HG02852 (cell line): ENCODE measurements around the gene CD180.

Source experiments
- ATAC-seq: cut with Tn5 transposase; IDR thresholded peaks from one replicate; pipeline ENCODE4 v1.9.1; 2021; ENCODE audit warnings: mild to moderate bottlenecking, moderate library complexity; ENCODE audit not compliant: unreplicated experiment

CD180 gene

DNA sequence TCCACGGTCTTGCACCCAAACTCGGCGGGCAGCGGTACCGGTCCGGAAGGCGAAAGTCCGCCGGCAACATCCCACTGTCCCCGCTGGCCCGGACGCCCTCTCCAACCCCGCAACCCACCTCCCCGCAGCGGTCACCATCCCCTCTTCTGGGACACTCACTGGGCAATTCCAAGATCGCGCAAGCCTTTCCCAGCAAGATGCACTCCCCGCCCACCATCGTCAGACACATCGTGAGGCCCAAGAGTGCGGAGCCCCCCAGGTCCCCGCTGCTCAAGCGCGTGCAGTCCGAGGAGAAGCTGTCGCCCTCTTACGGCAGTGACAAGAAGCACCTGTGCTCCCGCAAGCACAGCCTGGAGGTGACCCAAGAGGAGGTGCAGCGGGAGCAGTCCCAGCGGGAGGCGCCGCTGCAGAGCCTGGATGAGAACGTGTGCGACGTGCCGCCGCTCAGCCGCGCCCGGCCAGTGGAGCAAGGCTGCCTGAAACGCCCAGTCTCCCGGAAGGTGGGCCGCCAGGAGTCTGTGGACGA is 33.3 kb downstream of the CD180 start:
- no peak for ATAC-seq

DNA sequence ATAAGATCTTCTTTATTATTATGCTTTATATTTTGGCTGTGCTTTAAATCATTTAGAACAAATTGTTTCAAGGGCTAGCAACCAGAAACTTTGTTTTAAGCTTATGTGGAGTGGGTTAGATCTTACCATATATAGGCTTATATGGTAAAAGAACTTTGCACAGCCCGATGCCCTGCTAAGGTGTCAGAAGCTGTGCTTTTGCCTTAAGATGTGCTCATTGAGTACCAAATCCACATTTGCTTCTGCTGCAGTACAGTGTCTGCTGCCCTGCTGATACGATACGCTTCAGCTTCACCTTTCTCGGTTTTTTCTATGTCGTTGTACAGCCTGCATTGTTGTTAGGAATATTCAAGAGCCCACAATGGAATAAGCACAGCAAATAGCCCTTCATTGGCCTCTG is 34.8 kb downstream of the CD180 start:
- no peak for ATAC-seq

DNA sequence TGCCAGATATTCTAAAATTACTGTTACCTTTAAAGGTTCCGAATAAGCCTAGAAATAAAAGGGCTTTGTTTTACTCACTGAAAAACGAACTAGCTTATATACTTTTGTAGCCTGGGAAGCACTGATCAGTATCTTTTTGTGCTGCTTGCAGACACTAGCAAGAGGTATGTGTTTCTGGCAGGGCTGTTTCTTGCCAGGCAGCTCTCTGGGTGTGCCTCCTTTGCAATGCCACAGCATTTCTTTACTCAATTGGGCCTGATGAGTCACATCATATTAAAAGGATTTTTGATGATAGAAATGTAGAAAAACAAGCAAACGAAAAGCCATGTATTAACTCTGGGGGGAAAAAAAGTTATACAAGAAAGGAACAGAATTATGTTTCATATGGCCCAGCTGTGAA is 35.6 kb downstream of the CD180 start:
- no peak for ATAC-seq

DNA sequence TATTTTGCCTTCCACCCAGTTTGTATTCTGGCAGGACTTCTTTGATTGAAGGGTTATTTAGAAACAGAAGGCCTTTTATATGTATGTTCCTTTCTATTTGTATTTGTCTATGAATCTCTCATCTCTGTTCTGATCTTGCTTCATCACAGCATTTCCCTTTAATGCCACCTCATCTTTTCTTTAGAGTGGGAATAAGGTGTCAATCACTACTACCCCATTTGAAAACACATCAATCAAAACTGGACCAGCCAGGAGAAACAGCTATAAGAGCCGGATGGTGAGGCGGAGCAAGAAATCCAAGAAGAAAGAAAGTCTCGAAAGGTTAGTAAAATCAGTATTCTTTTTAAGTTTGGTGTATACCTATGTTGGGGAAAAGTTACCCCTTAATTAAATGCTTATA is 36.3 kb downstream of the CD180 start:
- ATAC-seq = no peak

DNA sequence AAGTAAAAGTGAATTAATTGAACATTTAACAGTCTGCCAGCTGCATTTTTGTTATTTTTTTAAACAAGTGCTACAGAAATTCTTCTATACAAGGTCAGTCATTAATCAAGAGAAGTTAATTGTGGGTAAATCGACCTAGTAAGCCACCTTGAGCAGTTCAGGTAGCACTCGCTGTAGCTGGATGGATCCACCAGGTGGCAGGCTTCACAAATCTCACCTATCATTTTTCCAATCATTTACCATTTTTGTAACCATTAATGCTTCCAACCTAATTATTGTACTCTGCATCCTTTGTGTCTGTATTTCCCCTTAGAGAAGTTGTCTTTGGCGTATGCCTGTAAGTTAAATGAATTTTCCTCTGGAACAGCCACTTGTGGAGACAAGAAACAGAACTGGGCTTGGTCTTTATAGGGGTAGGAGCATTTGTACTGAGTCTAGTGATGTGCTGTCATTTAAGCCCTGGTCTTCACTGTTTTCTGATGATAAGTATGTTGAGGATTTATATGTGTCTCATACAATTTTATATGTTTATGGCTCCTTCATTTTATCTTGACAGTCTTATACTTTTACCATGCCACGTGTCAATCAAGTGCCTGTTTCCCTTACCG is 39.5 kb downstream of the CD180 start:
- peak; percentile 64 for ATAC-seq

DNA sequence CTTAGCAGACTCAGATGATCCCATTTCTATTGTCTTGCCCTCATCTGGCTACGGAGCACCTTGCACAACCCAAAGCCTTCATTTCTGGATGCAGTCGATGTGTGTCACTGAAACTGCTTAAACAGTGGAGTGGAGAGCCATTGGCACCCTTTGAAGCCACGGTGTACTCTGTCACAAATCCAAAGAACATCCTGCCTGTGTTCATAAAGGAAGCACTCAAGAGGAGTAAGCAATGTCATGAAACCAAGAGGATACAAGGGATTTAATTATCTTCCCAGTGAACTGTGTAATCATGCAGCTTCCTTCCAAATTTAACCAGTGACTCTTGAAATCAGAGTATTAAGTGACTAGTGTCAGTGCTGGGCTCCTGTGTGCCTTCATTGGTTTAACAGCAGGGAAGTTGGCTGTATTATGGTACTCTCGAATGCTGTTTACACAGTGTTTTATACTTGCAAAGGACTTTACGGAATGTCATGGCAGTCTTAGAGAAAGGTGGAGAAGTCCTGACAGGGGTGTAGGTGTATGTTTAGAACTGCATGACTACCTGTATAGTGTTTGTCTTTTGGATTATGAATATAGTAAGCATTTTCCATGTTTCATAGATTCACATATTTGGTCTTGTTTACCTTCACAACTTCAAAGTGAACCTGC is 41.9 kb downstream of the CD180 start:
- ATAC-seq = no peak

DNA sequence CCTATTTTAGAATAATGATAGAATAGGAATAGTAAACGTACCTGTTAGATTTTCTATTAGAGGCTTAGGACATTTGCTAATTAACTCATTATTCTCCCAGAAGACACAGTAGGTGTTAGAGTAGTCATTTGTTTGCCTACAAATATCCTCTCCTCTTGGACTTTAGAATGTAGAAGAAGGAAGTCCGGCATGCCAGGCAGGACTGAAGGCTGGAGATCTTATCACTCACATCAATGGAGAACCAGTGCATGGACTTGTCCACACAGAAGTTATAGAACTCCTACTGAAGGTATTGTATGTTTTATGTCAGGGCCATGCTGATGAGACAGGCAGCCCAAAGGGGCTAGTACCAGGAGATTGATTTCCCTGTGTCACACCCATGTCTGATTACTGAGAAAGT is 43.3 kb downstream of the CD180 start:
- no peak for ATAC-seq

DNA sequence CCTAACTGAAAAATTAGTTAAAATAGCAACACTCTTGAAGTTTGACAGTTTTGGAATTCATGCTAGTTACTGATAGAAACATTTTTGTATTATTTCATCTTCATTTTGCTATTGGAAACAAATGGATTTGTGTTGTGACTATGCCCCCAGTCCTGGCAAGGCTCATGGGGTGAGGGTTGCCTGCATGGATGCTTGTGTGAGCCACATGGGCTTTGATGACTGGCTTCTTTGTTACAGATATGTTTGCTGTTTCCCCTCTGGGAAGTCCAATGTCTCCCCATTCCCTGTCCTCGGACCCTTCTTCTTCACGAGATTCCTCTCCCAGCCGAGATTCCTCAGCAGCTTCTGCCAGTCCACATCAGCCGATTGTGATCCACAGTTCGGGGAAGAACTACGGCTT is 44.2 kb downstream of the CD180 start:
- no peak for ATAC-seq

DNA sequence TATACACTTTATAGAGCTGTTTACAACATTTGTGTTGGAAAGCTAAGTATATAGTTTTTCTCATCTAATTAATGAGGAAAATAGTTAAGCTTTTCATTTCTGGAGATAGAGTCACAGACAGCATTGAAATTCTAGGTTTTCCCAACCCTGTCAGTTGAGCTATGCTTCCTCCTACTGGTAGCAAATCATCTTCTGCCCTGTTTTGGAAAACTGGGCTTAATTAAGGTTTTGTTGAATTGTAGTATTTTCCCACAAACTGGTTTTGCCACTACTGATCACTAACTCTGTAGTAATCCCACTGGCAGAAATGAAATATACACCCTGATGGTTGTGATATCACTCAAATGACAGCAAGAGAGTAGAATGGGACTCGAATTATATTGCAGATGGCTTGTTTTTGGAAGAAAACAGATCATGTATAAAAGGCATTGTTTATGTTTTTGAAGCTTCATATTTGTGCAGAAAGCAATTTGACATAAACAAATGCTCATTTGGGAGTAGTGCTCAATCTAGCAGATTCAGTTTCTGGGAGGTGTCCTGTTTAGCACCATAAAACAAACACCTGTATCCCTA is 46.6 kb downstream of the CD180 start:
- no peak for ATAC-seq

DNA sequence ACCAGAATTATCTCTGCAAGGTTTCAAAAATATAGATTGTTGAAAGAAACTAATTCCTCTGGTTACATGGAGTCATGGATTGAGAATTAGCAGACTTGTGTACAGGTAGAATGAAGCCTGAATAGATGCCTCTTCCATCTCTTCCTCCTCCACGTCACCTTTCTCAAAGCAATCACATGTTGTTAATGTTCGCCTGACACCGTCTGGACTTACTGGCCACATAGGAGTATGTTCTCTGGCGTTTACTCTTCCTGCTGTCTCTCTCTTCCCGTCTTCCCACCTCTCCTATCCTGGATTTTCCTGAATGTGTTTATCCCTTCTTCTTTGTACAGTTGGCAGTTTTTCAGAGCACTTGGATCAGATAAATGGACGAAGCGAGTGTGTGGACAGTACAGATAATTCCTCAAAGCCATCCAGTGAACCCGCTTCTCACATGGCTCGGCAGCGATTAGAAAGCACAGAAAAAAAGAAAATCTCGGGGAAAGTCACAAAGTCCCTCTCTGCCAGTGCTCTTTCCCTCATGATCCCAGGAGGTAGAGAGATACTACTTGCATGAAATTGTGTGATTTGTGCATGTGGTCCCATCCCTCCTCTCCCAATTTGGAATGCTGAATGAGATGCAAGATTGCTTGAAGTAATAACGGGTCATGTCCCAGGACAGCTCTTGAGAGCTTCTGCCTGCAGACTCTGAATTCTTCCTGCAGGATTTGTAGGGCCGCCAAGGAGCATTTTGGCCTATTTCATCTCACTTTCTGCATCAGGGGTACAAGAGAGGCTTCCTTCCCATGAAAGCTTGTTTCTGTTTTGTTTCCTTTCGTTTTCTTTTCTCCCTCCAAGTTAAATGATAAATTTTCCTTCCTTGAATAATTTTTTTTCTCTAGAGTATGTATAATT is 47.3 kb downstream of the CD180 start:
- ATAC-seq = no peak

DNA sequence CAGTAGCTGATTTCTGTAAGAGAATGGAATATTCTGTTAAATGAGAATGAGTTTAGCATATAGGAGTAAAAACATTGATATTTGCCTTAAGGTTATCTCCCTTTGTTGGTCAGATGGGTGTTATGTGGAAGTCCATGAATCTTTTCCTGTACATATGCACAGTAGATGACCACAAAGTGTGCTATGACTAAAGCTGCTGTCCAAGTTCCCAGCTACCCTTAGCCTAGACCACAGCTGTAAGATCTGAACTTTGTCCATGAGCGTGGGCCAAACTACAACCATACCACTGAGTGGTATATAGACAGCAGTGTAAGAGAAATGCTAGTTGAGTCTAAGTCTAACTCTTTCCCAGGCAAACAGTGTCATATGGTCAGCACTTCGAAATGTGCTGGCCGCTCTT is 48.8 kb downstream of the CD180 start:
- no peak for ATAC-seq

DNA sequence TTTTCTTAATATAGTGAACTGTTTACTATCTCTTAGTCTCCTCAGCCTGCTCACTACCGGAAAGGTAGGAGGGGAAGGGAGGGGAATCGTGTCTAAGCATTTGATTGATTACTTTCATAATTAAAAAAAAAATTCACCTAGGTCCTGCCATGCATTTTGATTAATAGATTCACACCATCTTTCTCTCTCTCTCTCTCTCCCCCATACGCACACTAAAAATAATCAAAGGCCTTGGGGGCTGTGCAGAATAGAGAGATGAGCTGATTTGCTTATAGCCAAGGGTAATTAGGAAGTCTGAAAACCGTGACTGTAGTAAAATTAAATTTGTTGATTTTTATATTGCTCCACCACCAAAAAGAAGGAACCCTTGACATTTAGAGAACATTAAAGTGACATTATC is 49.6 kb downstream of the CD180 start:
- no peak for ATAC-seq

DNA sequence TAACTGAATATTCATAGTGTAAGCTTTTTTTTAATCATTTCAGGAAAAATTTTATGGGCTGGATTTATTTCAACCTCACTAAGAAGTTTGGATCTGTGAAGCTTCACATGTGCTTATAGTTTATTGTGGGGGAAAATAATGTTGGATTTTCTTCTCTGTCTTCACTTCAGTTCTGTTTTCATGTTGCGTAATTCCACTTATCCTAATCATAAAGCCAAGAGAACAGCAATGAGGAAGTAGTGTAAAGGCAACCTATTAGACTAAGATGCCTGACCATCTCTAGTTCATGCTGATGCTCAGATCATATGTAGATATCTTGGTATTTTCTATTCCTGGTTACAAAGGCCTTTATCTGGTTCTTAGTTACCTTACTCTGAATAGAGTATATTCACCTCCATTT is 50.0 kb downstream of the CD180 start:
- ATAC-seq = no peak

DNA sequence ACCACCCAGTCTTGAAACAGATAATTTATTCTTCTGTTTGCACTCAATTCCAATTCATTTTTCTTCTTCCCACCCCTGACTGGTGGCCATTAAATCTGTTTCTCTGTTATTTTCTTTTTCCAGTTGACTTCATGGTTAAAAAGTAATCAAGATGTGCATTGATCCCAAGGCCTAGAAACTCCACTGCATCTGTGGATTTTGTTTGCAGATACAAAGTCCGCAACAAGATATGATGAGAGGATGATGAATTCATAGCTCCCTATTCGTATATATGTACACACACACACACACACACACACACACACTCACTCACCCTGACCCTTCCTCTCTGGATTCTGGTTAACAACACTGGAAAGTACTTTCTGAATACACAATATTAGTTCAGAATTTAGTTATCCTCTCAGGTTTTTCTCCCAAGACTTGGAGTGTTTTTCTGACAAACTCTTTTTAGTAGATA is 52.4 kb downstream of the CD180 start:
- no peak for ATAC-seq

DNA sequence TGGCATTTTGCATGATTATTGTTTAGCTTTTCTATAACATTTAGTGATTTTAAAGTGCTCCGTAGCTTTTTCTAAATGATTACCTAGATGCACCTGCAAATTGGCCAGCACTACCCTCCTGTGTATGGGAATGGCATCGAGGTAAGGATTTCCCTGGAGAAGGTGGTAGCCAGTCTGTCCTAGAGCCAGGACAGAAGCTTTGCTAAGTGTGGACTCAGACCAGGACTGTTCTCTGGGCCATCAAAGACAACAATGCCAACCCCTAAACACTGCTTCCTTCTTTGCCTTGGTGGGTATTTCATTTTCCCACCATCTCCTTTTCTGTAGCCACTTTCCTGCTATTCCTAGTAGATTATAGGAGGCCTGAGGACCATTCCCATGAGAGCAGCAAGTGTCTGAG is 53.0 kb downstream of the CD180 start:
- no peak for ATAC-seq

DNA sequence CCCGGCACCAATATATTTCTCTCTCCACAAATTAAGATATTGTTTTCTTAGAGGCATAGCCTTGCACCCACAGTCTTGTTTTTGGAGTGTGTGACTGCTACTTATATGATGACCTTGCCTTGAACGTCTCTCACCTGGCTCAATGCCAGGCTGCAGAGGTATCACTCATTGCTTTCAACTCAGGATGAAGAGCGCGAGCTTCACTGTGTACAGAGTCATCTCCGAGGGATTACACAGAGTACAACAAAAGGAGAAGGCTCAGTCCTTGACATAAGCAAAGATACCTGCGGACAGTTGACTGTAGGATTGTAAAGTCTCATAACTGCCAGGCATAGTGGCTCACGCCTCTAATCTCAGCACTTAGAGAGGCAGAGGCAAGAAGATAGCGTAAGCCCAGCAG is 53.8 kb downstream of the CD180 start:
- no peak for ATAC-seq

DNA sequence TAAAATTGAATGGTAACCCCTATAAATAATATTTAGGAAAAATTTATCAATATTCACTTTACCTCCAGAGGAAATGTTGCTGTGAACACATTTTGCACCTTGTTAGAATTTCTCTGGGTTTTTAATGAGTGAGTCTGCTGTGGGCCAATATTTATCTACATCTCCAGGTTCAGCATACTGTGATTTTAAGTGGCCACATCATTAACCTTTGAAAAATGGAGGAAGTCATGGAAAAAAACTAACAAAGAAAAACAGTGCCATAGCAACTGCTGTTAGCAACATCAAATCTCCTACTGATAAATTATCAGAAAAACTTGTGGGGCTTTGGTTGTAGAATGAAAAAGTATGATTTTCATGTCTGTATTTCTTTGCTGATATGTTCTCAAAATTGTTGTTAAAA is 55.0 kb downstream of the CD180 start:
- no peak for ATAC-seq

DNA sequence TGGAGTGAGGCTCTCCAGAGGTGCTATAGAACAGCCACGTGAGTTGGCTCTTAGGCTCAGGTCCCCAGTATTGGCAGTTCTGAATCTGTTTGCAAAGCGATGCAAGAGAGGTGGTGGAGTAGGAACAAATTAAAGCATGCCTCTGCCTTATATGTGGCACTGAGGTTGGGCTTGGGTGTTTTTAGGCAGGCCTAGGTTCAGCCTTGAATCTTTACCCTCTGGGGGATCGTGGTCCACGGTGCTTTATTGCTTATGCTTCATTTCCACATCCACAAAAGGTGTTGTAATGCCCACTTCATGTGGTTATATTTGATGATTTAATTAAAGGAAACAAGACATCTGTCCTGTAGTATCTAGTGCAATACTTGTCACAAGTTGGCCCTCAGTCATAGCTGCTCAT is 56.2 kb downstream of the CD180 start:
- no peak for ATAC-seq

DNA sequence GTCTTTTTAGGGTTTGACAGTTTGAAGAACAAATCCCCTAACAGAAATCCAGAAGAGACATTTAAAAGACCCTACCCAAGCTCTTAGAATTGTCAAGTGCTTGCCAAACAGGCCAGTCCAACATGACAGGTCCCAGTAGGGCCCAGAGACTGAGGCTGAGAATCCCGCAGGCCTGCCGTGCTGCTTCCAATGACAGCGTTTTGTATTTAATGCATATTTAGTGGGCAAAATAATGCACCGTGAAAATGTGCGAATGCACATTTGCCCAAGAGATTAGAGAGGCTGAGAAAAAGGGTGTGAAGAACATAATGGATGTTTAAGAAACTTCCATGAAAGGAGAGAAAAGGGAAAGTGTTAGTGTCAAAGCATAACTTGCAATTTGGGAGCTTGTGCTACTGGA is 57.6 kb downstream of the CD180 start:
- ATAC-seq = no peak

DNA sequence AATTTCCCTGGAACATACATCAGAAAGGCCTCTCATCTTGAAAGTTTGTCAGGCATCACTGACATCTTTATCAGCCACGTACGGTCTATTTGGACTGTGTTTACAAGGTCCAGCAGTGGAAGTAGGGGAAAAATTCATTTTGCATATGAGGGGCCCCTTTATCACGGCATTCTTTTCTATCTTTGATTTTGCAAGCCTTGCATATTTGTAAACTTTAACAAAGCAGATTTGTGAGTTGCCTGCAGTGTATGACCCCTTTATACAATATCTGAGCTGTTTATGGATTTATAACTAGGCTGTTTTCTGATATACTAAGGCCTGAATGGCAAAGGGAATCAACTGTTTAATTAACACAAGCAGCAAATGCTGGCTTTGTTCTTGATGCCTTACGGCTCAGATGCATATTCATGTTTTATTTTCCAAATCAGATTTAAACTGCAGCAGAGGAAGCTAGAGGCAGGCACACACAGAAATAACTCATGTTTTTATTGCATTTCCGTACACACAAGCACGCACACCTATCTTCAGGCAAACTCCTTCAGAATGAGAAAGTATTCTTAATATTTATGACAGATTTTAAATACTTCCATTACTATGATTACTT is 61.1 kb downstream of the CD180 start:
- ATAC-seq = no peak

DNA sequence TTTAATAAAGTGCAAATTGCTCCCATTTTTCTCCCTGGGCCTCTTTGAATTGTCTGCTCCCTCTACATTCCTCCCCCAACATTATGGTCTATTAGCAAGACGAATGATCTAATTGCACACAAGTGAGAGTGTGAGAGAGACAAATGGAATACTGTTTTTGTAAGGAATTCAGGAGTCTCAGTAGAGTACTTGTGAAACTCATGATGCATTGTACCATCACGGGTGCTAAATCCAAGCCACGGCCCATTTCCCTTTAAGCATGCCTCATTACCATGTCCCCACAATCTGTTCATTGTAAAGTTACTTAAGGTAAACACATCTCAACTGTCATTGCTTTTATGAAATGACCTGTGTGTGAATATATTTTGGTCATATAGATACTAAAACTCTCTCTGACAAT is 62.8 kb downstream of the CD180 start:
- ATAC-seq = no peak
